ENCODE data around the gene MCF2L2.
A peak's percentile ranks its signal among the peaks of the same experiment; 100 is the strongest.
"Not testable (repeated sequence)": the region's sequence is repeated elsewhere in the genome, so short reads cannot be mapped to it uniquely, and the experiment has no call there.

The MCF2L2 gene

GRCh38 chr3:183394150-183394549 lies 34.3 kb downstream of the MCF2L2 start:
- no peak for DNase-seq

DNA sequence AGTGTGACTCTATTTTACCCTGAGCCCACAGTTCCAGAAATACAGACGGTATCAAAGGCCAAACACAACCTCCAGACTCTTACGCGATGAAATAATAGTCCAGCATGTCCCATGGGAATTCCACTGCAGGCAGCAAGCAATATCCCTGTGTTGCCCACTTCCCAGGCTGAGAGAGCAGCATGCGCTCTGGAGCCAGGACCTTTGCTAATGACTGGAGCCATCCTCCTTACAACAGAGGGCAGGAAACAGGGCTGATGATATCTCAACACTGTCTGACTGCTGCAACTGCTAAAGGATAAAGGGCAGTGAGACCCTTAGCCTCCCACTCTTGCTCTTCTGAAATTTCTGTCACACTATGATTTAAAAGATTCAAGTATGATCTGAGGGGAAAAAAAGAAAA lies 34.8 kb downstream of the MCF2L2 start:
- no peak for DNase-seq

DNA sequence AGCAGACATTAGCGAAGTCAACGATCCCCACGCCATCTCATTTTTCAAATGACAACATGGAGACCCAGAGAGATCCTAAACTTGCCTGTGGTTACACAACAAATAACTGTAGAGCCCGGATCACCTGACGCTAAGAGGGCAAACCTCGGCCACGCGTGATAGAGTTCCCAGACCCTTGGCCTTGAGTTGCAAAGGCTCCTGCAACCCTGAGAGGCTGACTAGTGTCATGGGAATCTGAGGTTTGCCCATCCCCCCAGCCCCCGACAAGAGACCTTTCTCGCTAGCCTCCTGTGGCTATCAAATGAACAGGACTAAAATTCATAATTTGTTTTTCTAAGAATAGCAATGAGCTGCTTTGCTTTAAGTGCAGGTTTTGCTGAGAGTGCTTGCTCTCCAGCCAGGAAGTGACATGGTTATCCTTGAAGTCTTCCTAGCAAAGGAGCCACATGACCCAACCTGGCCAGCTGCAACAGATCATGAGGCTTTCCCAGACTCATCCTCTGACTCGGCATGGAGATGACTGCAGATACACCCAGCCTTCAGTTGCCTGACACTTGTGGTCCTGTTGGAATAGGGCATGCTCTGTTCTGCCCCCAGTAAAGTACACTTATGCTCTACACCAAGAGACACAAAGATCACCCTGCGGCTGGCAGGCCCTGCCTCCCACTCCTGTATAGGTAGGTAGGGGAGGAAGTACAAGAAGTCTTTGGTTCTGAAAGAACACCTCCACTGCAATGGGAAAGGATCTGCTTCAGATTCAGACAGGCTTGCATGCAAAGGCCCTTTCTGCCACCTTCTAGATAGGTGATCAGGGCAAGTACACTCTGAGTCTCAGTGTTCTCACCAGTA lies 36.0 kb downstream of the MCF2L2 start:
- no peak for DNase-seq

DNA sequence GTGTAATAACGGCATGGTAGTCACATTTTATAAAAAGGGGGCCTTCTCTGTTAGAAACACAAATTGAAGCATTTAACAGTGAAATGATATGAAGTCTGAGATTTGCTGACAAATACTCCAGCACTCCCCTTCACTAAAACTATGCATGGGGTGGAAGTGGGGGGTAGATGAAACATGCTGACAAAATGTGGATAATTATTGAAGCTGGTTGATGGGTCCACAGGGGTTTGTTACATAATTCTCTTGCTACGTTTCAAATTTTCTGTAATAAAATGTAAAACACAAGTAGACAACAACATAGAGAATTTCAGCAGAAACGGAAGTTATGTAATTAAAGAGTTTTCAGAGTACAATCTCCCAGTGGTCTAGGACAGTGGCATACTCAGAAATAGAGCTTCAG lies 37.0 kb downstream of the MCF2L2 start:
- DNase-seq, result no peak

- no peak for DNase-seq
Observed at GRCh38 chr3:183390844-183391243, 37.6 kb downstream of the MCF2L2 start.

DNA sequence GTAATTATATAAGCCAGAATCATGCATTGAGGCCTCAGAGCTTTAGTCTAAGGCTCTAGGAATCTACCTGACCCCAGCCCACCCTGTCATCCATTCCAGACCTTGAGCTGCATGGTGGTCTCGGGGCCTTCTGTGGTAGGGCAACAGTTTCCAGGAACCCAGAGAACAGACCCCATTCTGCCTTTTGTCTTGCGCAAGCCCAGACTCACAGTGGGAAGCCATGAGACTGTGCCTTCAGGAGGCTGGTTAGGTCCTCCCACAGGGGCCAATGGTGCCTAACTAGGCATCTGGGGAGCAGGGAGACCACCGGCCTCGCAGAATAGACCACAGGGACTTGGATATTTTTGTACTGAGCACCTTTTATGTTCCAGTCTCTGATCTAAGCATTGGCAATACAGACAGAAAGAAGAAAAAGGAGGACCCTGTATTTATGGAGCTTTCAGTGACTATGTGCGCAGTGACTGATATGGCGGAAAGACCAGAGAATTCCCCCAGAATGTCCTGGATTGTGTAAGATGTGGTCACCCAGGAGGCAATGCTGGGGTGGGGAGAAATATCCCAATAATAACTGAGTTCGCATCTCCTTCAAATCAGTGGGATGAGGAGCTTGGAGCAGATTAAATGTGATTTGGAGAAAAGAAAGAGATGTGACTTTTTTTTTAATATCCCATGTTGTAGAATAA lies 40.1 kb downstream of the MCF2L2 start:
- DNase-seq, result no peak

GRCh38 chr3:183387797-183388196 lies 40.6 kb downstream of the MCF2L2 start:
- DNase-seq, result no peak

GRCh38 chr3:183386651-183387050 lies 41.8 kb downstream of the MCF2L2 start:
- no peak for DNase-seq

DNA sequence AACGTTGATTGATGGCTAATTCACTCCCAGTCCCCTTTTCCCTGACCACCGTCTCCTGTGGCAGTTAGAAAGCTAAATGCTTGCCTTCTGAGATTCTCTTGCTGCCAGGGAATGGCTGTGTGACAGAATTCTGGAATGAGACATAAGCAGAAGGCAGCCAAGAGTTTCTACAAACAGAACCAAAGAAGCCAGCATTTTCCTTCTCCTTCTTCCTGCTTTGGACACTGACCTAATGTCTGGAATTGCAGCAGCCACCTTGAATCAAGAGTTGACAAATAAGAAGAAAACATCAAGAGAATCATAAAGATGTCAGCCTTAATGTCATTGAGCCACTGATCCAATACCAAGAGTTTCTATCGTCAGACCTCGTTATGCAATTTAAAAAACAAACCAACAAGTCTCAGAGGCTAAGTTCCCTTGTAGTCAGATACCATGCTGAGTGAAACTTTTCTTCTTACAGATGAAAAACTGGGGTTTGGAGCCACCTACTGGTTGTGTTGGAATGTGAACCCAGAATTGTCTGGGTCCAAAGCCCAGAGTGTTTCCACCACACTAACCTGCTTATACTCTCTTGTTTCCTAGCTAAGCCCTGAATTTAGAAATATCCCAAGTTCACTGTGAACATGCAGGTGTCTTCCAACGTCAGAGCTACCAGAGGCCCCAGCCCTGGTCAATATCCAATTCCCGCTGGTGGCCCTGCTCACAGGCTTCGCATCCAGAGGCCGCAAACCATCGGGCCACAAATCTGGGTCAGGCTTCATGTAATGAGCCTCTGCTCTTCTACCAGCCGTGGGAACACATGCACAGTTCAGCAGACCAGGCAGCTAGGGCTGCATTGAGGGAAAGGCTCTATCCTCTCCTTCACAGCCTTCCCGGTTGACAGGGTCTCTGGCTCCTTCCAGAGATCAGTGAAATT lies 42.5 kb downstream of the MCF2L2 start:
- DNase-seq, result peak; percentile 69

GRCh38 chr3:183381673-183382072 lies 46.7 kb downstream of the MCF2L2 start:
- DNase-seq, result no peak

- no peak for DNase-seq
Observed at GRCh38 chr3:183381179-183381578, 47.2 kb downstream of the MCF2L2 start.

DNA sequence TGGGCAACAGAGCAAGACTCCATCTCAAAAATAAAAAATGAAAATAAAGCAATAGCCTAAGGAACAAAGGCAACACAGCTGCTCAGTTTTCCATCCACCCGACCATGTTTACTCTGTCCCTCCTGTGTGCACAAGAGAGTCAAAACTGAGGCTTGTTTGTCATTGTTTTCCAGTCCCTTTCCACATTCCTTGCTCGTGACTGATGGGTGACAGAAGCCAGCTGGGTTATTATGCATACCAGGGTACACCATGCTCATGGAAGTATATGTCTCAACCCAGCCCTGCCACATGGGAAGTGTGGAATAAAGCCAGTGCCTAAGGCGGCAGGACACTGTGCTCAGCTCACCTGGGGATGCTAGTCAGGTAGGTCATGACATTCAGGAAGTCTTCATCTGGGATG lies 49.5 kb downstream of the MCF2L2 start:
- no peak for DNase-seq

- DNase-seq, result no peak
Observed at GRCh38 chr3:183378545-183378944, 49.9 kb downstream of the MCF2L2 start.

- DNase-seq, result no peak
Observed at GRCh38 chr3:183378008-183378407, 50.4 kb downstream of the MCF2L2 start.

GRCh38 chr3:183377307-183377959 lies 51.0 kb downstream of the MCF2L2 start:
- DNase-seq, result peak; percentile 44

DNA sequence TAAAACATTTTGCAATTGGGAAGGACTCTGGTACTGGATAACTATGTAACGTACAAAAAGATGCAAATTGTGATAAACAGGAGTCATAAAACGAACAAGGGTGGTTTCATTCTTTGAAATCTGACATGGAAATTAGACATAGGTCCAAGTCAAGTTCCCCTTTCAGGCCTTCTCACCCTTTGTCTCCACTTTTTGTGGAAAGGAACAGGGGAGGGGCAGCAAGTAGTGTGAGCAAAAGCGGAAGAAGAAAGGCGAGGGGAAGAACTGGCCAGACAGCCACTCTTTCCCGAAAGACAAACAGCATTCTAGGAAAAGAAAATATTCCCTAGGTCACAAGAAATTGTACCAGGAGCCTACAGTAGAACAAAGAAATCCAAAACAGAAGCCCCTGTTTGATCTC lies 52.6 kb downstream of the MCF2L2 start:
- DNase-seq, result no peak

DNA sequence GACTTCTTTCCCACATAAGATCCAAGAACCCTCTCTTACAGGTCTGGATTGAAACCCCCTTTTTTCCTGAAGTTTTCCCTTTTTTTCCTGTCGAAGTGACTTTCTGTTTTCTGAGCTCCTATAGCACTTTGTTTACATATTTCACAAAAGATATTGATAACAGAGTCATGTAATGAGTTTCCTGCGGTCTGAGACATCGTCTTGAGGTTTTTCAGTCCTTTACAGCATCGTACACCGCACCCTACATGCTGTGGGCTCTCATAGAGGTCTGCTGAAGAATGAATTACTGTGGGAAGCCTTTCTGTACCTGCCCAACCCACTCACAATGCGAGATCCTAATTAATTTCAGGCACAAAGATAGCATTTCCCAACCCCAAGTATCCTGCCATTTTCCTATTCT lies 53.1 kb downstream of the MCF2L2 start:
- no peak for DNase-seq

GRCh38 chr3:183372911-183373310 lies 55.5 kb downstream of the MCF2L2 start:
- DNase-seq, result no peak

DNA sequence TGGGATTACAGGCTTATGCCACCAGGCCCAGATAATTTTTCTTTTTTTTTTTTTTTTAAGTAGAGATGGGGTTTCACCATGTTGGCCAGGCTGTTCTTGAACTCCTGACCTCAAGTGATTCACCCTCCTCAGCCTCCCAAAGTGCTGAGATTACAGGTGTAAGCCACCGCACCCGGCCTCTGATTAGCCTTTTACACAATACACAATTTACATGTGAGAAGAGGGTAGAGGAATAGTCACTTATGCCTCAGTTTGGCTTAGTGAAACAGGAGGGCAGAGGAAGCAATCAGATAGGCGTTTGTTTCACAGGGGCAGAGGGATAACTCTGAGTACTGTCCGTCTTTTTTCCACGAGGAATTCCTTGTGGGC lies 56.8 kb downstream of the MCF2L2 start:
- DNase-seq, result not testable (repeated sequence)

DNA sequence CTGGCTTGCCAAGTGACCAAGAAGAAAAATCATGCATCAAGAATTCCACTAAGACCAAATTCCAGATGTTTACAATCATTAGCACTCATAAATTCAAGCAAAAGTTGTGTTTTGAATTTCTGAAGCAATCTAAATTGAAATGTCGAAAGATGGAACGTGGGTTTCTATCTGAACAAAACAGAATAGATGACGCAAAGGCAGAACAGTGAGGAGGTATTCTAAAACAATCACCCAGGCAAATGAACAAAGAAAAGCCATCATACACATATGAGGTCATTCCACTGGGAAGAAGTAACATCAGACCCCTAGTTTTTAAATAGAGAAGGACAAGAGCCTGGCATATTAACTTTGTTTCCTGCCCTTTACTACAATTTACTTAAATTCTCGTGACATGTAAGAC lies 58.0 kb downstream of the MCF2L2 start:
- DNase-seq, result no peak

- no peak for DNase-seq
Observed at GRCh38 chr3:183369627-183370026, 58.8 kb downstream of the MCF2L2 start.

GRCh38 chr3:183369117-183369516 lies 59.3 kb downstream of the MCF2L2 start:
- no peak for DNase-seq

Measured in stimulated activated CD8-positive, alpha-beta memory T cell treated with anti-CD3 and anti-CD28 coated beads, Interleukin-4, amount 100 ng/mL, for 48 hours (primary cell).